Stimulated activated naive CD4-positive, alpha-beta T cell treated with Interleukin-2 at 50 U/mL for 16 hours (primary cell): Measurements from ENCODE around the gene EMILIN3.

Experiments used
- DNase-seq: peaks from one replicate; lab custom pipeline; 2025; lab: John Stamatoyannopoulos, UW

EMILIN3 gene

GRCh38 chr20:41366546-41367392 lies at the start of gene EMILIN3:
EMILIN3 (minus strand) TSS chr20:41366818; CDS start chr20:41366634, 184 bp downstream.
- DNase-seq = no peak

- DNase-seq = no peak
Observed at GRCh38 chr20:41415191-41415590, 48.6 kb upstream of the EMILIN3 start.

GRCh38 chr20:41413169-41413568 lies 46.6 kb upstream of the EMILIN3 start:
- no peak for DNase-seq

GRCh38 chr20:41412324-41413120 lies 45.9 kb upstream of the EMILIN3 start:
- DNase-seq = no peak

- DNase-seq = no peak
Observed at GRCh38 chr20:41411391-41411847, 44.8 kb upstream of the EMILIN3 start.

GRCh38 chr20:41408986-41409385 lies 42.4 kb upstream of the EMILIN3 start:
- DNase-seq = no peak

GRCh38 chr20:41408156-41408794 lies 41.7 kb upstream of the EMILIN3 start:
- no peak for DNase-seq

GRCh38 chr20:41407607-41408006 lies 41.0 kb upstream of the EMILIN3 start:
- DNase-seq = no peak

GRCh38 chr20:41406896-41407444 lies 40.4 kb upstream of the EMILIN3 start:
- no peak for DNase-seq

- DNase-seq = no peak
Observed at GRCh38 chr20:41406353-41406752, 39.7 kb upstream of the EMILIN3 start.

GRCh38 chr20:41405436-41405835 lies 38.8 kb upstream of the EMILIN3 start:
- no peak for DNase-seq

- no peak for DNase-seq
Observed at GRCh38 chr20:41403604-41404003, 37.0 kb upstream of the EMILIN3 start.

GRCh38 chr20:41398408-41398807 lies 31.8 kb upstream of the EMILIN3 start:
- DNase-seq = no peak

GRCh38 chr20:41395667-41396664 lies 29.3 kb upstream of the EMILIN3 start:
- no peak for DNase-seq

- no peak for DNase-seq
Observed at GRCh38 chr20:41394931-41395666, 28.5 kb upstream of the EMILIN3 start.

- DNase-seq = no peak
Observed at GRCh38 chr20:41394081-41394480, 27.5 kb upstream of the EMILIN3 start.

GRCh38 chr20:41393705-41394066 lies 27.1 kb upstream of the EMILIN3 start:
- DNase-seq = no peak

GRCh38 chr20:41392871-41393704 lies 26.5 kb upstream of the EMILIN3 start:
- no peak for DNase-seq

- DNase-seq = no peak
Observed at GRCh38 chr20:41392295-41392694, 25.7 kb upstream of the EMILIN3 start.
